Spleen (tissue), 7 donors: ENCODE data around the gene ZNF831.
A peak's percentile ranks its signal among the peaks of the same experiment; 100 is the strongest.

Source experiments
- CTCF ChIP-seq, 11 experiments: fragments of 200-600 bp in 7 of 11; fragments of 450-650 bp in 4 of 11; sonication (generic) in 4 of 11; IDR thresholded peaks in 8 of 11; conservative IDR thresholded peaks in 3 of 11; 1 replicate in 7 of 11; 2 replicates in 4 of 11; pipeline versions ENCODE4 v1.4.0 to v1.8.0; 2016 to 2021; ENCODE audit warnings: antibody characterized with exemption in 11 of 11, inconsistent platforms in 4 of 11, mild to moderate bottlenecking in 1 of 11
- POLR2AphosphoS5 ChIP-seq, 3 donors: sonication (generic); formaldehyde crosslinking; IDR thresholded peaks; one replicate each; pipeline ENCODE4 v1.5.1; 2017; ENCODE audit warnings: antibody characterized with exemption in 3 of 3
- donor health status: DM: no; HTN: no; CAD: no; lungs with moderate emphysema.
- donor health status: DM: no; HTN: no; CAD: no.
- donor health status: DM: no; HTN: no; CAD: no.

- no peak for TF ChIP-seq CTCF (IDR thresholded peaks at IDR 0.05 in 8 of 11, conservative IDR thresholded peaks at IDR 0.05 in 3 of 11)
- TF ChIP-seq POLR2AphosphoS5 (IDR thresholded peaks at IDR 0.05) = peak; percentile 47 to 66 (median 51)
Measured at GRCh38 chr20:59148701-59149493, 14.7 kb upstream of the ZNF831 start.
